Measurements from ENCODE around the gene NTNG2. TPM values are rescaled to one million over a fixed set of nuclear protein-coding genes. Genes with fewer than 3 reads are reported as not detected.

NTNG2 gene
- total RNA-seq, 2 experiments from 2014 or later = 10.9 to 15.6 TPM

DNA sequence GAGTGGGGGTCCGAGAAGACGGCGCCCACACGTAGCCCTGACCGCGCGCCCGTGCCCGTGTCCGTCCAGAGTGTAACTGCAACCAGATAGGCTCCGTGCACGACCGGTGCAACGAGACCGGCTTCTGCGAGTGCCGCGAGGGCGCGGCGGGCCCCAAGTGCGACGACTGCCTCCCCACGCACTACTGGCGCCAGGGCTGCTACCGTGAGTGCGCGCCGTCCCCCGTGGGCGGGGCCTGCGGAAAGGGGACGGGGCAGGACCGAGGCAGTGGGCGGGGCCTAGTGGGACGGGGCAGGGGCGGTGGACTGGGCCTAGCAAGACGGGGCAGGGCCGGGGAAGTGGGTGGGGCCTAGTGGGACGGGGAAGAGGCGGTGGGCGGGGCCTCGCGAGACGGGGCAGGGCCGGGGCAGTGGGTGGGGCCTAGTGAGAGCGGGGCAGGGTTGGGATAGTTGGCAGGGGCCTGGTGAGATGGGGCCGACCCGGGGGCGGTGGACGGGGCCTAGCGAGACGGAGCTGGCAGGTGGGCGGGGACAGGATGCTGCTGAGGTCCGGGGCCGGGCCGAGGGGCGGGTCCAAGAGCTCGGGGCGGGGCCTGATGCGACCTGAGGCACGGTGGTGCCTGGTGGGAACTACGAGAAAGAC lies 79.1 kb downstream of the NTNG2 start:
- Mint-ChIP-seq H3K36me3 (no peaks in the 10 kb centered on the region), H3K27me3 (peaks cover 4% of the 10 kb centered on the region), H3K4me3 (peak overlapping the region; percentile 96), H3K9me3 (no peaks in the 10 kb centered on the region), H3K4me1 (peaks cover 5% of the 10 kb centered on the region), H3K27ac (peak overlapping the region; percentile 98)
- POLR2A ChIA-PET = interaction anchor here (0.6 to 1.6 kb wide), 11 partner anchors 23 to 507 kb away, joined by 3 to 7 read pairs (median 3); partner anchors contain the start of genes MED27, NTNG2 and SETX
- peak; percentile 94 for ATAC-seq (ENCODE audit: low read depth)
- peak; percentile 99 for DNase-seq

DNA sequence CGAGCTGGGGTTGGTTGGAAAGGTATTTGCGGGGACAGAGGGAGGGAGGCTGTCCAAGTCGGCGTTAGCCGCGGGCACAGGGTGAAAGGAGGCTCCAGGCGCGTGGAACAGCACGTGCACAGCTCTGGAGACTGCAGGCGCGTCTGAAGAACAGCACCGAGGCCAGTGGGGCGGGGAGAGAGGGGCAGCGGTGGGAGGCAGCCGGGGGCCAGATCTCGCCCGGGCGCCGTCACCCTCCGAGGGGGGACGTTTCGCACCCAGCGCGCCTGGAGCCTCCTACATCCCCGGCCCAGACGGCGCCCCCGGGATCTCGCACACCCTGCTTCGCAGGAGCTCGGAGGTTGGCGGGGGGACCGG lies 79.6 kb downstream of the NTNG2 start:
- DNase-seq = no peak
- H3K4me3 Mint-ChIP-seq = peak overlapping the region; percentile 96
- ATAC-seq (ENCODE audit: low read depth) = no peak
- H3K4me1 Mint-ChIP-seq = peaks cover 5% of the 10 kb centered on the region
- H3K27me3 Mint-ChIP-seq = peaks cover 9% of the 10 kb centered on the region
- H3K27ac Mint-ChIP-seq = peak overlapping the region; percentile 98
- H3K36me3 Mint-ChIP-seq = no peaks in the 10 kb centered on the region
- POLR2A ChIA-PET = interaction anchor here (0.6 to 1.3 kb wide), 11 partner anchors 22 to 508 kb away, joined by 3 to 7 read pairs (median 3); partner anchors contain the start of genes MED27 and SETX
- H3K9me3 Mint-ChIP-seq = no peaks in the 10 kb centered on the region

DNA sequence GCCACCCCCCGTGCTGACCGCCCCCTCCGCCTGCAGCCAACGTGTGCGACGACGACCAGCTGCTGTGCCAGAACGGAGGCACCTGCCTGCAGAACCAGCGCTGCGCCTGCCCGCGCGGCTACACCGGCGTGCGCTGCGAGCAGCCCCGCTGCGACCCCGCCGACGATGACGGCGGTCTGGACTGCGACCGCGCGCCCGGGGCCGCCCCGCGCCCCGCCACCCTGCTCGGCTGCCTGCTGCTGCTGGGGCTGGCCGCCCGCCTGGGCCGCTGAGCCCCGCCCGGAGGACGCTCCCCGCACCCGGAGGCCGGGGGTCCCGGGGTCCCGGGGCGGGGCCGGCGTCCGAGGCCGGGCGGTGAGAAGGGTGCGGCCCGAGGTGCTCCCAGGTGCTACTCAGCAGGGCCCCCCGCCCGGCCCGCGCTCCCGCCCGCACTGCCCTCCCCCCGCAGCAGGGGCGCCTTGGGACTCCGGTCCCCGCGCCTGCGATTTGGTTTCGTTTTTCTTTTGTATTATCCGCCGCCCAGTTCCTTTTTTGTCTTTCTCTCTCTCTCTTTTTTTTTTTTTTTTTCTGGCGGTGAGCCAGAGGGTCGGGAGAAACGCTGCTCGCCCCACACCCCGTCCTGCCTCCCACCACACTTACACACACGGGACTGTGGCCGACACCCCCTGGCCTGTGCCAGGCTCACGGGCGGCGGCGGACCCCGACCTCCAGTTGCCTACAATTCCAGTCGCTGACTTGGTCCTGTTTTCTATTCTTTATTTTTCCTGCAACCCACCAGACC lies 80.2 kb downstream of the NTNG2 start:
- ATAC-seq (ENCODE audit: low read depth) = peak; percentile 0
- Mint-ChIP-seq H3K9me3 (no peaks in the 10 kb centered on the region), H3K4me1 (peaks cover 5% of the 10 kb centered on the region), H3K27ac (peak overlapping the region; percentile 93), H3K27me3 (peaks cover 15% of the 10 kb centered on the region), H3K4me3 (peak overlapping the region; percentile 98), H3K36me3 (no peaks in the 10 kb centered on the region)
- peak; percentile 71 for DNase-seq
- POLR2A ChIA-PET = interaction anchor here (0.6 to 1.3 kb wide), 10 partner anchors 21 to 508 kb away, joined by 3 to 7 read pairs (median 3); partner anchors contain the start of gene MED27

DNA sequence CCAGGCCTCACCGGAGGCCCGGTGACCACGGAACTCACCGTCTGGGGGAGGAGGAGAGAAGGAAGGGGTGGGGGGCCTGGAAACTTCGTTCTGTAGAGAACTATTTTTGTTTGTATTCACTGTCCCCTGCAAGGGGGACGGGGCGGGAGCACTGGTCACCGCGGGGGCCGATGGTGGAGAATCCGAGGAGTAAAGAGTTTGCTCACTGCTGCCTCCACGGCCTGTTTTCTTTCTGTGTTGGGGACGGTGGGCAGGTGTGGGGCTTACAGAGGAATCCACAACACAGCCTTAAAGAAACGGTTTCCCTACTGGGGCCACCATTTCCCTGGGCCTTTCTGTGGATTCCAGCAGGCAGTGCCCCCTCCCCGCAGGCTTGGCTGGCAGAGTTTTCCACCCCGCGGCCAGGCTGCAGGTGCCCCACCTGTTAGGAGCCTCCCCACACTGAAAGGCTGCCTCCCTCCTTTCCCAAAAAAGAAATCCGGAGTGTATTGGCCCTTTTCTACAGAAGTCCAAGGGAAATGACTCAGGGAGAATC lies 80.8 kb downstream of the NTNG2 start:
- ATAC-seq (ENCODE audit: low read depth) (no peak), DNase-seq (no peak)
- Mint-ChIP-seq H3K4me1 (peaks cover 5% of the 10 kb centered on the region), H3K4me3 (peak overlapping the region; percentile 98), H3K27ac (peak overlapping the region; percentile 93), H3K9me3 (no peaks in the 10 kb centered on the region), H3K36me3 (no peaks in the 10 kb centered on the region), H3K27me3 (peaks cover 16% of the 10 kb centered on the region)
- POLR2A ChIA-PET = no interaction called here

DNA sequence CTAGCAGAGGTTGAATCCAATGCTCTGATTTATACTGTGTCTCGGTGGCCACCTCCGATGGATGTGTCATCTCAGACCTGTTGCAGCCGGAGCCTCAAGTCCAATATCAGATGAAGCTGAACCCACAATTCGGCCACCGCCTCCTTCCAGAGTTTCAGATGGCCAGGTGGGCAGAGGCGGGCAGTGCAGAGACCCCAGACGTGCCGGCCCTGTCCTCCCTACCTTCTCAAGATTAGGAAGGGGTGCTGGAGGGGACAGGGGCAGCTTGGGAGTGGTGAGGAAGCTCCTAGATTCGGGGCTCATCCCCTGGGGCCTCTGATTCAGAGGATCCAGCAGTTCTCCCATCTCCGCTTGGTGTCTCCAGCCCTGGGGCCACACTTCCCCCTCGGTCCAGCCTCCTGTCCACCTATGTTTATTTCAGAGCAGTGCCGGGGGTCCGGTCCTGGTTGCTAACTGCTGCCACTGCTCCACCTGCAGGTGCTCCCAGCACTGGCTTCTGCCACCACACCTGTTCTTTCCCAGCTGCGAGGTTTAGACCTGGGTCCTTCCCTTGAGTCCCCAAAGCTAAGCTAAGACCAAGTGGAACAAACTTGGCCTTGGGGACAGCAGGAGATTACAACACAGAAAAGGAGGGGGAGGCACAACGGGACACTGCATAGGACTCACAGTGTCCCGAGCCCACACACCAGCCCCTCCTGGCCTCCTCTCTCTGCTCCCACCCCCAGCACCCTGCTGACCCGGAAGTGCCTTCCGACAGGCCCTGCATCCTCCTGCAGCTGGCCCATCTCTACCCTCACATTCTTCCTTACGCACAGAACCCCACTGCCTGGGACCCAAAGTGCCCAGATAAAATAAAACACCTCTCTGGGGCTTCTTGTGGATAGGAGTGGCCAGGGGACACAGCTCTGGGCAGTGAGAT lies 81.6 kb downstream of the NTNG2 start:
- ATAC-seq (ENCODE audit: low read depth) = no peak
- Mint-ChIP-seq H3K4me1 (peaks cover 5% of the 10 kb centered on the region), H3K4me3 (peak overlapping the region; percentile 98), H3K27ac (no peak overlapping the region), H3K9me3 (no peaks in the 10 kb centered on the region), H3K36me3 (no peaks in the 10 kb centered on the region), H3K27me3 (peaks cover 16% of the 10 kb centered on the region)
- no peak for DNase-seq
- POLR2A ChIA-PET = no interaction called here

DNA sequence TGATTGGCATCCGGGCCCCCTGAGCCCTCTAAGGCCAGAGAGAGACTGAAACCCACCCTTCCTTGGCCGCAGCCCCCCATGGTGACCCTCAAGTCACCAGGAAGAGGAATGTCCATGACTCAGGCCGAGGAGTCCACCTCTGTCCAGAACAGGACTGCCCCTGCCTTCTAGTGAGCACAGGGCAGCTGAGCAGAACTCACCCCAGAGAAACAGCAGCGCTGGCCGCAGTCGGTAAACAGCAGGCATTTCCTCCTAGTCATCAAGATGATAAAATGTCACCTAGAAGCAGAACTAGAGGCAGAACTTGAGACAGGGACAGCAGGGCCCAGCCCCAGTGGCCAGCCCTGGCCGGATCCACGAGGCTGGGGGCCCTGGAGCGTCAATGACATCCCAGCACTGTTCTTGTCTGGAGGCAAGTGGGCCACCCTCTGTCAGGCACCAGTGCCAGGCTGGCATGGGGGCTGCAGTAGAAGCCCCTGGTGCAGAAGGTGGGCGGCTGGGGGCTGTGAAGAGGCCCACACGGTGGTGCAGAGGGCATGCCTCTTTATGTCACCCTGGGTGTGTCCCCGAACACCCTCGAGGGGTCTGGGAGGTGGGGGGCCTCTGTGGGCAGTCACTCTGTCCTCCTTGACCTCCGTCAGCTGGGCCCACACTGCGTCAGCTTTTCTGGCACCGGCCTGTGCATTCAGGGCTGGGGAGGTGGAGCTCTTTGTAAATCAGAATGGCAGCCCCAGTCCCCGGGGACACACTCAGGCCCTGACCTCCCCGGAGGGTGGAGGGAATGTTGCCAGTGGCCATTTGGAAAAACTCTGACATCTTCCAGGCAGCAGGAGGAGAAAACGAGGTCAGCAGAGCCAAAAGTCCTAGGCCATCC lies 83.0 kb downstream of the NTNG2 start:
- H3K4me3 Mint-ChIP-seq = no peak overlapping the region
- H3K27ac Mint-ChIP-seq = no peak overlapping the region
- no peaks in the 10 kb centered on the region for H3K36me3 Mint-ChIP-seq
- ATAC-seq (ENCODE audit: low read depth) (no peak), DNase-seq (no peak)
- peaks cover 5% of the 10 kb centered on the region for H3K4me1 Mint-ChIP-seq
- POLR2A ChIA-PET = interaction anchor here (0.5 kb wide), 1 partner anchor 258 kb away, joined by 5 read pairs; no protein-coding TSS in a partner anchor
- H3K27me3 Mint-ChIP-seq = peaks cover 16% of the 10 kb centered on the region
- no peaks in the 10 kb centered on the region for H3K9me3 Mint-ChIP-seq

DNA sequence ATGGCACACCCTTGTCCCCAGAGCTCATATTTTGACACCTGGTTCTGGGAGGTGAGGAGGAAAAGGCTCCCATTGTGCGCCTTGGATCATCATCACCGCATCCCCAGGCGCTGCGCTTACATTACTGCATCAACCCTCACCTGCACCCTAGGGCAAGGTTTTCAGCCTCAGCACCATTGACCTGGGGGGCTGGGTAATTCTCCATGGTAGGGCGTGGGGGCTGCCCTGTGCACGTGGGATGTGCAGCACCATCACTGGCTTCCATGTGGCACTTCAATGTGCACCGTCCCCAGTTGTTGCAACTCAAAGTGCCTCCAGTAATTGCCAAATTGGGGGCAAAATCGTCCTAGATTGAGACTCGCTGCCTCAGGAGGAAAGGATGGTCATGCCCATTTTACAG lies 83.6 kb downstream of the NTNG2 start:
- DNase-seq (no peak), ATAC-seq (ENCODE audit: low read depth) (no peak)
- Mint-ChIP-seq H3K4me1 (peaks cover 5% of the 10 kb centered on the region), H3K9me3 (no peaks in the 10 kb centered on the region), H3K27ac (no peak overlapping the region), H3K4me3 (no peak overlapping the region), H3K36me3 (no peaks in the 10 kb centered on the region), H3K27me3 (peaks cover 16% of the 10 kb centered on the region)
- POLR2A ChIA-PET = interaction anchor here (0.5 kb wide), 1 partner anchor 259 kb away, joined by 5 read pairs; no protein-coding TSS in a partner anchor

DNA sequence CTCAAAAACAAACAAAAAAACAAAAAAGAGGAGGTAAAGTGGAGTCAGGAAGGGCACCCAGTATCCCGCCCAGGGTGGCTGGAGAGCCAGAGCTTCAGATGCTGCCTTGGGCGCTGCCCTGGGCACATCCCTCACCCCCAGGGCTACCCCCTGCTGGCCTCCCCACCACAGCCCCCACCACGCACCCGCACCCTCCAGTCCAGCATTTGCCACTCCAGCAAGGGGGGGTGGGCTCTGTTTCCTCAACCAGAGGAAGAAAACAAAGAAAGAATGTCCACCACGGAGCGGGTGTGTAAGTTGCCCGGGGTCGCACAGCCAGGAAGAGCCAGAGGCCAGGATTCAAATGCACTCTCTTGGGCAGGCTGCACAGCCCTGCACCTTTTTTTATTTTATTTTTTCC lies 86.1 kb downstream of the NTNG2 start:
- Mint-ChIP-seq H3K4me3 (no peak overlapping the region), H3K9me3 (no peaks in the 10 kb centered on the region), H3K27ac (no peak overlapping the region), H3K36me3 (no peaks in the 10 kb centered on the region), H3K27me3 (peaks cover 16% of the 10 kb centered on the region), H3K4me1 (no peaks in the 10 kb centered on the region)
- ATAC-seq (ENCODE audit: low read depth) = no peak
- POLR2A ChIA-PET = interaction anchor here (1.0 kb wide), 1 partner anchor 11 kb away, joined by 3 read pairs; no protein-coding TSS in a partner anchor
- no peak for DNase-seq

DNA sequence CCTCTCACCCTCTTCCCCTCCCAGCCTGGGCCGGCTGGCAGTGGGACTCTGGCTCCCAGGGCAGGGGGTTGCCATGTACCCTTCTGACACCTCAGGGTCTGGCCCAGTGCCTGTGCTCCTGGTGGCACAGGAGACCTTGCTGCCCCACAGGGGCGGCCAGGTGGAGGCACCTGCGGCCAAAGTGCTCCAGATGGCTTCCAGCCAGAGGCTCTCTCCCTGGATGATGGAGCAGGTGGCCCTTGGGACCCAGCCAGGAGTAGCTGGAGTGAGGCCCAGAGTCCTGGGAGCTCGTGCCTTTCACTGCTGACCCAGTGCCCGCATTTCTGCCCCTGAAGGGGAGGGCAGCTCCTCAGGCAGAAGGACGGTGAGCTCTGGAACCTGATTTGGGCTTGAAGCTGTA lies 87.3 kb downstream of the NTNG2 start:
- ATAC-seq (ENCODE audit: low read depth) (no peak), DNase-seq (no peak)
- Mint-ChIP-seq H3K4me3 (no peak overlapping the region), H3K36me3 (no peaks in the 10 kb centered on the region), H3K9me3 (no peaks in the 10 kb centered on the region), H3K27me3 (peaks cover 16% of the 10 kb centered on the region), H3K4me1 (no peaks in the 10 kb centered on the region), H3K27ac (no peak overlapping the region)
- POLR2A ChIA-PET = no interaction called here

DNA sequence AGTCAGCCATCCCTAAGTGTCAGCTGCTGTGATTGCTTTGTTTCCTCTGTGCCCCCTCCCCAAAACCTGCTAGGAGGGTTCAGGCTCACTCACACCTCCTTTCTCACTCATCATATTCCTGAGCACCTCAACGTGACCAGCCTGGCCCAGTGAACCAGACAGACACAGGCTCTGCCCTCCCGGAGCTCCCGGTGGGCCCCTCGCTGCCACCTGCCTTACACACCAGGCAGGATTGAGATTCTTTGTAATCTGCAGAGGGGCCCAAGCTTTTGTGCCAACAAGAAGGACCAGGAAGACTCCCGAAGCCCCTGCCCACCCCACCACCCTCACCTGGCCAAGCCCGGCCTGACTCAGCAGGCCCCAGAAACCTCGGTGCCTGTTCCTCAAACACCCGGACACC lies 87.8 kb downstream of the NTNG2 start:
- ATAC-seq (ENCODE audit: low read depth) (no peak), DNase-seq (no peak)
- no peaks in the 10 kb centered on the region for H3K36me3 Mint-ChIP-seq
- POLR2A ChIA-PET = no interaction called here
- no peak overlapping the region for H3K4me3 Mint-ChIP-seq
- H3K27ac Mint-ChIP-seq = no peak overlapping the region
- H3K4me1 Mint-ChIP-seq = no peaks in the 10 kb centered on the region
- peaks cover 16% of the 10 kb centered on the region for H3K27me3 Mint-ChIP-seq
- H3K9me3 Mint-ChIP-seq = no peaks in the 10 kb centered on the region

DNA sequence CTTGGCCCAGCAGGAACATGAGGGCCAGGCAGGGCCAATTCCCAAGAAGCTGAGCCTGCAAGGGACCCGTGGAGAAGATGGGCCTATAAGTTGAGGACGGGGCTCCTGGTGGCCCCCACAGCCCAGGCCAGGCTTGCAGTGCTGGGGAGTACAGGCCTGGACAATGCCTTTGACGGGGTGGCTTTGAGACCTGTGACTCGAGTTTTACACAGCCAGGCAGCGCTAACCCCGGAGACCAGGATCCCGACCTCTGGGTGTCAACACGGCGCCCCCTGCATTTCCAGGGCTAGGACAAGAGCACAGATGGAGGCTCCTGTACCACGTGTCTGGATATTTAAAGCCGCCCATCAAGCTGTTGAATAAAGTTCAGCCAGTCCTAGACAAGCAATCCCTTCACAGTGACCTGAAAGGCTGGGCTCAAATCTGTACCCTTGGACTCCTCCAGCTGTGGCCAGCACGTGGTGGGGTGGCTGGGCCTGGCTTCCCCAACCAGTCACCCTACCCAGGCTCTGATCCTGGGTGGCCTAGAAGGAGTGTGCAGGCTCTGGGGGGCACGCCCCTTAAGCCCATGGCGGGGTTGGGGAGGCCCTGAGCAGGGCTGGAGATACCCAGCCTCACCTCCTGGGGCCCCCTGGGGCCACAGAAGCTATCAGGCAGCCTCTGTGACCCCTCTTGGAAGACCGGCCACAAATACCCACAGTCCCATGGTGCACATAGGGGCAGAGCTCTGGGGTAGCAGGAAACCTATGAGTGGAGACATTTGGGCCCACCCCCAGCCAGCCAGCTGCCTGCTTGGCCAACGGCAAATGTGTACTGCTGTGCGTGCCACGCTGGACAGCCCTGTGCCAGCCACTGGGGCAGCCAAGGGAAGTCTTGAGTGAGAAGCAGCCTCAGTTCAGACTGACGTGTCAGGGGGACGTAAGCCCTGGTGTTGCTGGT lies 88.7 kb downstream of the NTNG2 start:
- no peak overlapping the region for H3K27ac Mint-ChIP-seq
- H3K27me3 Mint-ChIP-seq = peaks cover 18% of the 10 kb centered on the region
- no peaks in the 10 kb centered on the region for H3K36me3 Mint-ChIP-seq
- no peaks in the 10 kb centered on the region for H3K4me1 Mint-ChIP-seq
- ATAC-seq (ENCODE audit: low read depth) (no peak), DNase-seq (no peak)
- H3K9me3 Mint-ChIP-seq = no peaks in the 10 kb centered on the region
- POLR2A ChIA-PET = no interaction called here
- no peak overlapping the region for H3K4me3 Mint-ChIP-seq
